Measurements from ENCODE around the gene ZBED1.
"Not testable (repeated sequence)": the region's sequence is repeated elsewhere in the genome, so short reads cannot be mapped to it uniquely, and the experiment has no call there.

Gene ZBED1

GRCh38 chrX:2497961-2498780, 2.6 kb downstream of the ZBED1 start:
- no peak for DNase-seq (ENCODE audit: low read depth in 2 of 2)

GRCh38 chrX:2495595-2495994, 5.2 kb downstream of the ZBED1 start:
- DNase-seq (ENCODE audit: low read depth in 2 of 2): no peak

GRCh38 chrX:2492531-2493218, 8.1 kb downstream of the ZBED1 start:
- no peak for DNase-seq (ENCODE audit: low read depth in 2 of 2)

DNA sequence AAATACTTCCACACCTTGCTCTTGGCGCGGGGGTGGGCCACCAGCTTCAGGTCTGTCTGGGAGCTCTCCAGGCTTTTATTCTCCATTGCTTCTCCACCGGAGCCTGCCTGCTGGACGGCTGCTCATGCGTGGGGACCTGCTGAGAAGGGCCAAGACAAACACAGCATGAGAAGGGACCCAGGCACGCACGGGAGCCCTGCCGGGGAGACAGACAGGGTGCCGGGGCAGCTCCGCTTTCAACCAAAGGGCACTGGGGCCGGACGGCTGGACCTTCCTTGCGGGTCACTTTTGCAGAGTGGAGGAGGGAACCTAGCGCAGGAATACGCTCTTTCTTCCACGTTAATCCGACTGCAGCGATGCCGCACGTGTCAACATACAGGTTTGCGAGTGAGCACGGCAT, 10.1 kb downstream of the ZBED1 start:
- no peak for DNase-seq (ENCODE audit: low read depth in 2 of 2)

GRCh38 chrX:2489446-2490445, 11.0 kb downstream of the ZBED1 start:
- no peak for DNase-seq (ENCODE audit: low read depth in 2 of 2)

- DNase-seq (ENCODE audit: low read depth in 2 of 2): no peak
These were observed 12.0 kb downstream of the ZBED1 start for GRCh38 chrX:2488621-2489285.

GRCh38 chrX:2487366-2487765, 13.4 kb downstream of the ZBED1 start:
- no peak for DNase-seq (ENCODE audit: low read depth in 2 of 2)

GRCh38 chrX:2486476-2487133, 14.2 kb downstream of the ZBED1 start:
- DNase-seq (ENCODE audit: low read depth in 2 of 2): no peak

- no peak for DNase-seq (ENCODE audit: low read depth in 2 of 2)
These were observed 14.9 kb downstream of the ZBED1 start for GRCh38 chrX:2485789-2486345.

DNA sequence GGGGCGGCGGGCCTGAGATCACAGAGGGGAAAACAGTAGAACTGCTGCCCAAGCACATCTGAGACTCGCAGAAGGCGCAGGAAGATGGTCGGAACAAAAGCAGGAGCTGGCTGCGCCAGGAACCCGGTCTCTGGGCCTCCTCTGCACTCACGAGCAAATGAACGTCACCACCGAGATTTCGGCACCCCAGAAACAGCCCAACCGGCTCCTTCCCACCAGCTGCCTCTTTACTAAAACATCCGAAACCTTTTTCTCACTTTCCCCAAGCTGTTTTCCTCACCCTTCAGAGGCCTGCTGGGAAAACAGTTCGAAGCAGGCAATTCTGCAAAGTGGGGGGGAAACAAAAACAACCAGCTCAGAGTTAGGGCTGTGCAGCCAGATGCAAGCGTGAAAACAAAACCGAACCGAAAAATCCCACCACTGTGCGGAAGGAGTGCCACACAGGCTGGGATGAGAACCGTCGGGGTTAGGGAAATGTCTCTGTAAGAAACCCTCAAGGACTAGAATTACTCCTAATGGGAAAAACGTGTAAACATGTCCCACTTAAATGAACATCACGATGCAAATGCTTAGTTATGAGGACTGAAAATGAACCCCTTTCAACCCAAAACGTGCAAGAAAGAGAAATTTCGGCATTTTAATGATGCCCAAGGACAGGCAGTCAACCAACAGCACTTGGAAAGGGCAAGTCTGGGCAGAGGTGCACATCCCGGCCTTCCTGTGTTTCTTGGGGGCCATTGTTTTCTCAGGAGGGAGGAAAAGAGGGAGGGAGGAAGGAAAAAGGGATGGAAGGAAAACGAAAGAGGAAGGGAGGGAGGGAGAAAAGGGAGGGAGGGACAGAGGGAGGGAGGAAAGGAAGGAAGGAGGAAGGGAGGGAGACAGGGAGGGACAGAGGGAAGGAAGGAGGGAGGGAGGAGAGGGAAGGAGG, 15.8 kb downstream of the ZBED1 start:
- DNase-seq (ENCODE audit: low read depth in 2 of 2): peak in 1 of 2 experiments; percentile 22

- DNase-seq (ENCODE audit: low read depth in 2 of 2): no peak
These were observed 16.5 kb downstream of the ZBED1 start for GRCh38 chrX:2484256-2484655.

DNA sequence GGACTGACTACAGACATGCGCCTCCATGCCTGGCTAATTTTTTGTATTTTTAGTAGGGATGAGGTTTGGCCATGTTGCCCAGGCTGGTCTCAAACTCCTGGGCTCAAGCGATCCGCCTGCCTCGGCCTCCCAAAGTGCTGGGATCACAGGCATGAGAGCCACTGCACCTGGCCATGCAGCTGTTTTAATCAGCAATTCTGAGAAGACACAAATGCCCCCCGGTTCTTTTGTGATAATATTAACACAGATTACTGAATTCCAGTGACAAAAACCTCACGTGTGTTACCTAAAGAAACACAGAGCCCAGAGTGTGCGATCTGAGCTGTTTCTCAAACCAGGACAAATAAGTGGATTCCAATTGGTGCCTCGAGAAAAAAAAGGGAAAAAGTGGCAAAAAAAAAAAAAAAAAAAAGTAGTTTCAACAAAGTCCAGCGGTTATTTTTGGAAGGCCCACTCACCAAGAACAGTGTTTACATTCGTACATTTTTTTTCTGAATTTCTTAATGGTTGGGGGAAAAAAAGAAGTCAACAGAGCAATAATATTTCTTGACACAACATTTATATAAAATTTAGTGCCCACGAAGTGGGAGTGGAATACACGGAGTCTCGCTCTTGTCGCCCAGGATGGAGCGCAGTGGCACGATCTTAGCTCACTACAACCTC, 17.2 kb downstream of the ZBED1 start:
- DNase-seq (ENCODE audit: low read depth in 2 of 2): no peak

GRCh38 chrX:2481597-2481996, 19.2 kb downstream of the ZBED1 start:
- DNase-seq (ENCODE audit: low read depth in 2 of 2): not testable (repeated sequence)

DNA sequence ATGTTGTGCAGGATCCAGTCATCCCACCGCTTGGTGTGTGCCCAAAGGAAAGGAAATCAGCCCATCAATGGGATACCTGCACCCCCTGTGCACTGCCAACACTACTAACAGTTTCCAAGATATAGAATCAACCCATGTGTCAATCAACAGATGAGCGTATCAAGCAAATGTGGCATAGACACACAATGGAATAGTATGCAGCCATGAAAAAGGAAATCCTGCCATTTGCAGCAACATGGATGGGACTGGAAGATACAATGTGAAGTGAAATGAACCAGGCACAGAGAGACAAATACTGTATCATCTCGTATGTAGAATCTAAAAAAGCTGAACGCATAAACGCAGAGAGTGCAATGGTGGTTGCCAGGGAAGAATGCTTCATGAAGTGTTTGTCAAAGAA, 20.8 kb downstream of the ZBED1 start:
- not testable (repeated sequence) for DNase-seq (ENCODE audit: low read depth in 2 of 2)

- DNase-seq (ENCODE audit: low read depth in 2 of 2): no peak
These were observed 21.4 kb downstream of the ZBED1 start for GRCh38 chrX:2479420-2479780.

DNA sequence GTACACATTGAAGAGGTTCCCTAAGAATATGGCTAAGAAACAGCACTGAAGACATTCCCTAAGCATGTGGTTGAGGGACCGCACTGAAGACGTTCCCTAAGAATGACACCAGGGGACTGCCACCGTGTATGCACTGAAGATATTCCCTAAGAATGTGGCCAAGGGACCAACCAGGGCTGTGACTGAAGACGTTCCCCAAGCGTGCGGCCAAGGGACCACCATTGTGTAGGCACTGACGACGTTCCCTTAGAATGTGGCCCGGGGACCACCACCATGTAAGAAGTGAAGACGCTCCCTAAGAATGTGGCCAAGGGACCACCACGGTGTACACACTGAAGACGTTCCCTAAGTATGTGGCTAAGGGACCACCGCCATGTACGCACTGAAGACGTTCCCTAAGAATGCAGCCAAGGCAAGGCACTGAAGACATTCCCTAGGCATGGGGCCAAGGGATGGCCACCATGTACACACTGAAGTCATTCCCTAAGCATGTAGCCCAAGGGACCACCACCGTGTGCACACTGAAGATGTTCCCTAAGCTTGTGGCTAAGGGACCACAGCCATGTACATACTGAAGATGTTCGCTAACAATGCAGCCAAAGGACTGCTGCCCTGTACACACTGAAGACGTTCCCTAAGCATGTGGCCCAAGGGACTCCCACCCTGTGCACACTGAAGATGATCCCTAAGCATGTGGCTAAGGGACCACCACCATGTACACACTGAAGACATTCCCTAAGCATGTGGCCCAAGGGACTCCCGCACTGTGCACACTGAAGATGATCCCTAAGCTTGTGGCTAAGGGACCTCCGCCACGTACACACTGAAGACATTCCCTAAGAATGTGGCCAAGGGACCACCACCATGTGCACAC, 22.0 kb downstream of the ZBED1 start:
- no peak for DNase-seq (ENCODE audit: low read depth in 2 of 2)

- DNase-seq (ENCODE audit: low read depth in 2 of 2): not testable (repeated sequence)
These were observed 23.5 kb downstream of the ZBED1 start for GRCh38 chrX:2477313-2477712.
